ENCODE results near the gene DLEC1.

Gene DLEC1

GRCh38 chr3:38116471-38117162 lies 77.6 kb downstream of the DLEC1 start:
- DNase-seq (ENCODE audit: insufficient read length, low spot score) (no peak), FAIRE-seq (no peak)

GRCh38 chr3:38117163-38117716 lies 78.2 kb downstream of the DLEC1 start:
- no peak for FAIRE-seq
- no peak for TF ChIP-seq TAF1 (IDR thresholded peaks at IDR 0.05; ENCODE audit: low read depth, low read length)
- TF ChIP-seq POU2F2 (IDR thresholded peaks at IDR 0.05; ENCODE audit: low read depth, low read length): no peak
- no peak for TF ChIP-seq POLR2AphosphoS5 (IDR thresholded peaks at IDR 0.05; ENCODE audit: low read depth, low read length)
- TF ChIP-seq SPI1 (IDR thresholded peaks at IDR 0.05; ENCODE audit: low read depth, low read length): no peak
- no peak for TF ChIP-seq POLR2A (IDR thresholded peaks at IDR 0.05; ENCODE audit: low read depth, low read length)
- TF ChIP-seq PAX5 (IDR thresholded peaks at IDR 0.05; ENCODE audit: insufficient read depth, low read length, severe bottlenecking): no peak
- no peak for DNase-seq (ENCODE audit: insufficient read length, low spot score)

More at GRCh38 chr3:38116471-38117162, 77.6 kb downstream of the DLEC1 start:
- no peak for TF ChIP-seq POLR2AphosphoS5 (IDR thresholded peaks at IDR 0.05; ENCODE audit: low read depth, low read length)
- no peak for TF ChIP-seq POLR2A (IDR thresholded peaks at IDR 0.05; ENCODE audit: low read depth, low read length)
- TF ChIP-seq POU2F2 (IDR thresholded peaks at IDR 0.05; ENCODE audit: low read depth, low read length): no peak
- no peak for TF ChIP-seq PAX5 (IDR thresholded peaks at IDR 0.05; ENCODE audit: insufficient read depth, low read length, severe bottlenecking)

GRCh38 chr3:38117748-38118420 lies 78.9 kb downstream of the DLEC1 start:
- FAIRE-seq (peak; percentile 95), DNase-seq (ENCODE audit: insufficient read length, low spot score) (peak; percentile 82)
- TF ChIP-seq SPI1 (IDR thresholded peaks at IDR 0.05; ENCODE audit: low read depth, low read length) (no peak), PAX5 (IDR thresholded peaks at IDR 0.05; ENCODE audit: insufficient read depth, low read length, severe bottlenecking) (no peak), TAF1 (IDR thresholded peaks at IDR 0.05; ENCODE audit: low read depth, low read length) (no peak), POLR2A (IDR thresholded peaks at IDR 0.05; ENCODE audit: low read depth, low read length) (no peak; the same call in 1 of the 2 replicates), POU2F2 (IDR thresholded peaks at IDR 0.05; ENCODE audit: low read depth, low read length) (no peak)

- DNase-seq (ENCODE audit: insufficient read length, low spot score): no peak
- FAIRE-seq: no peak
- TF ChIP-seq POLR2A (IDR thresholded peaks at IDR 0.05; ENCODE audit: low read depth, low read length): no peak; the same call in 1 of the 2 replicates
- TF ChIP-seq POLR2AphosphoS5 (IDR thresholded peaks at IDR 0.05; ENCODE audit: low read depth, low read length): no peak
- TF ChIP-seq TAF1 (IDR thresholded peaks at IDR 0.05; ENCODE audit: low read depth, low read length): no peak
- no peak for TF ChIP-seq PAX5 (IDR thresholded peaks at IDR 0.05; ENCODE audit: insufficient read depth, low read length, severe bottlenecking)
- TF ChIP-seq POU2F2 (IDR thresholded peaks at IDR 0.05; ENCODE audit: low read depth, low read length): no peak
- no peak for TF ChIP-seq SPI1 (IDR thresholded peaks at IDR 0.05; ENCODE audit: low read depth, low read length)
Measured at GRCh38 chr3:38118421-38119247, 79.6 kb downstream of the DLEC1 start.

GRCh38 chr3:38119248-38119544 lies 80.2 kb downstream of the DLEC1 start:
- FAIRE-seq (no peak), DNase-seq (ENCODE audit: insufficient read length, low spot score) (no peak)
- TF ChIP-seq PAX5 (IDR thresholded peaks at IDR 0.05; ENCODE audit: insufficient read depth, low read length, severe bottlenecking) (no peak), POLR2AphosphoS5 (IDR thresholded peaks at IDR 0.05; ENCODE audit: low read depth, low read length) (no peak), TAF1 (IDR thresholded peaks at IDR 0.05; ENCODE audit: low read depth, low read length) (no peak), POLR2A (IDR thresholded peaks at IDR 0.05; ENCODE audit: low read depth, low read length) (no peak), SPI1 (IDR thresholded peaks at IDR 0.05; ENCODE audit: low read depth, low read length) (no peak), POU2F2 (IDR thresholded peaks at IDR 0.05; ENCODE audit: low read depth, low read length) (no peak)

- FAIRE-seq: no peak
- DNase-seq (ENCODE audit: insufficient read length, low spot score): no peak
- TF ChIP-seq PAX5 (IDR thresholded peaks at IDR 0.05; ENCODE audit: insufficient read depth, low read length, severe bottlenecking) (no peak), POLR2AphosphoS5 (IDR thresholded peaks at IDR 0.05; ENCODE audit: low read depth, low read length) (no peak; the same call in 1 of the 2 replicates), POLR2A (IDR thresholded peaks at IDR 0.05; ENCODE audit: low read depth, low read length) (no peak), TAF1 (IDR thresholded peaks at IDR 0.05; ENCODE audit: low read depth, low read length) (no peak), POU2F2 (IDR thresholded peaks at IDR 0.05; ENCODE audit: low read depth, low read length) (no peak), SPI1 (IDR thresholded peaks at IDR 0.05; ENCODE audit: low read depth, low read length) (no peak)
Measured at GRCh38 chr3:38119821-38120692, 81.0 kb downstream of the DLEC1 start.

- DNase-seq (ENCODE audit: insufficient read length, low spot score) (no peak), FAIRE-seq (no peak)
- no peak for TF ChIP-seq TAF1 (IDR thresholded peaks at IDR 0.05; ENCODE audit: low read depth, low read length)
- TF ChIP-seq POLR2AphosphoS5 (IDR thresholded peaks at IDR 0.05; ENCODE audit: low read depth, low read length): no peak
- TF ChIP-seq SPI1 (IDR thresholded peaks at IDR 0.05; ENCODE audit: low read depth, low read length): no peak
- no peak for TF ChIP-seq PAX5 (IDR thresholded peaks at IDR 0.05; ENCODE audit: insufficient read depth, low read length, severe bottlenecking)
- TF ChIP-seq POU2F2 (IDR thresholded peaks at IDR 0.05; ENCODE audit: low read depth, low read length): no peak
- no peak for TF ChIP-seq POLR2A (IDR thresholded peaks at IDR 0.05; ENCODE audit: low read depth, low read length)
Measured at GRCh38 chr3:38120693-38121450, 81.9 kb downstream of the DLEC1 start.

- no peak for FAIRE-seq
- TF ChIP-seq POLR2A (IDR thresholded peaks at IDR 0.05; ENCODE audit: low read depth, low read length) (no peak), TAF1 (IDR thresholded peaks at IDR 0.05; ENCODE audit: low read depth, low read length) (no peak), PAX5 (IDR thresholded peaks at IDR 0.05; ENCODE audit: insufficient read depth, low read length, severe bottlenecking) (no peak), POLR2AphosphoS5 (IDR thresholded peaks at IDR 0.05; ENCODE audit: low read depth, low read length) (no peak), SPI1 (IDR thresholded peaks at IDR 0.05; ENCODE audit: low read depth, low read length) (no peak), POU2F2 (IDR thresholded peaks at IDR 0.05; ENCODE audit: low read depth, low read length) (no peak)
- no peak for DNase-seq (ENCODE audit: insufficient read length, low spot score)
Measured at GRCh38 chr3:38121451-38121831, 82.4 kb downstream of the DLEC1 start.
